Liver (tissue), 9 donors: ENCODE results near the gene GARIN3. TPM values are rescaled to one million over a fixed set of nuclear protein-coding genes. Genes with fewer than 3 reads are reported as not detected.

ENCODE experiments used
- DNase-seq: peaks from one replicate; pipeline ENCODE4 v3.0.0-alpha.2; 2017; ENCODE audit warnings: low spot score
- H3K27ac ChIP-seq, 2 donors: one replicate each; pipeline ENCODE4 v1.7.0; 2013; ENCODE audit warnings: inconsistent platforms in 2 of 2, low read length in 2 of 2, control low read depth in 1 of 2, low read depth in 1 of 2, mild to moderate bottlenecking in 1 of 2
- H3K27me3 ChIP-seq, 4 donors: one replicate each; pipeline versions ENCODE4 v1.6.1 to v1.7.0; 2013; ENCODE audit warnings: low read length in 3 of 4, inconsistent platforms in 1 of 4, mild to moderate bottlenecking in 1 of 4, moderate library complexity in 1 of 4; ENCODE audit not compliant: control insufficient read depth in 4 of 4, insufficient read depth in 4 of 4
- H3K36me3 ChIP-seq, 4 donors: one replicate each; pipeline versions ENCODE4 v1.6.1 to v1.7.0; 2013; ENCODE audit warnings: low read length in 3 of 4, mild to moderate bottlenecking in 3 of 4, low read depth in 1 of 4, moderate library complexity in 1 of 4; ENCODE audit not compliant: control insufficient read depth in 4 of 4, insufficient read depth in 3 of 4
- H3K4me1 ChIP-seq, 4 donors: one replicate each; pipeline versions ENCODE4 v1.6.1 to v1.7.0; 2013; ENCODE audit warnings: low read length in 3 of 4, mild to moderate bottlenecking in 3 of 4, moderate library complexity in 1 of 4; ENCODE audit not compliant: control insufficient read depth in 4 of 4, insufficient read depth in 4 of 4
- H3K4me3 ChIP-seq, 3 donors: one replicate each; pipeline versions ENCODE4 v1.6.1 to v1.7.0; 2013; ENCODE audit warnings: low read length in 3 of 3, control low read depth in 1 of 3, low read depth in 1 of 3, mild to moderate bottlenecking in 1 of 3
- H3K9ac ChIP-seq, 2 donors: one replicate each; pipeline ENCODE4 v1.7.0; 2013; ENCODE audit warnings: low read length in 2 of 2, mild to moderate bottlenecking in 2 of 2, moderate library complexity in 2 of 2, control low read depth in 1 of 2, low read depth in 1 of 2
- H3K9me3 ChIP-seq, 4 donors: one replicate each; pipeline versions ENCODE4 v1.6.1 to v1.7.0; 2013; ENCODE audit warnings: low read length in 3 of 4; ENCODE audit not compliant: control insufficient read depth in 4 of 4
- GABPA ChIP-seq, 2 donors: IDR thresholded peaks in 1 of 2; conservative IDR thresholded peaks in 1 of 2; 2 replicates each; pipeline ENCODE4 v1.6.1; 2016; ENCODE audit warnings: antibody characterized with exemption in 2 of 2, mild to moderate bottlenecking in 1 of 2, moderate library complexity in 1 of 2
- HNF4A ChIP-seq, 2 donors: conservative IDR thresholded peaks; 2 replicates each; pipeline ENCODE4 v1.6.1; 2016; ENCODE audit warnings: antibody characterized with exemption in 2 of 2, mild to moderate bottlenecking in 2 of 2
- HNF4G ChIP-seq: IDR thresholded peaks from 2 replicates; pipeline ENCODE4 v1.6.1; 2016; ENCODE audit warnings: antibody characterized with exemption
- NR2F2 ChIP-seq: IDR thresholded peaks from 2 replicates; pipeline ENCODE4 v1.6.1; 2016; ENCODE audit warnings: antibody characterized with exemption
- RAD21 ChIP-seq, 2 donors: IDR thresholded peaks; 2 replicates each; pipeline ENCODE4 v1.6.1; 2016; ENCODE audit warnings: antibody characterized with exemption in 2 of 2, mild to moderate bottlenecking in 2 of 2
- RXRA ChIP-seq, 2 donors: IDR thresholded peaks; 2 replicates each; pipeline ENCODE4 v1.6.1; 2017 to 2018; ENCODE audit warnings: antibody characterized with exemption in 2 of 2, mild to moderate bottlenecking in 1 of 2
- SP1 ChIP-seq: IDR thresholded peaks from 2 replicates; pipeline ENCODE4 v1.6.1; 2018; ENCODE audit warnings: antibody characterized with exemption, mild to moderate bottlenecking
- TAF1 ChIP-seq: conservative IDR thresholded peaks from 2 replicates; pipeline ENCODE4 v1.6.1; 2016; ENCODE audit warnings: antibody characterized with exemption, mild to moderate bottlenecking
- WGBS: extraction: QIAGEN DNeasy Blood & Tissue Kit; methylation state at CpG from one replicate; pipeline ENCODE4 v1.1.7; 2013; 5-methylcytosine and 5-hydroxymethylcytosine counted together
- polyA plus RNA-seq, 2 donors: library from polyadenylated mRNA; stranded (reverse) in 1 of 2; unstranded in 1 of 2; fragments of 200-250 nt in 1 of 2; fragments of >200 nt in 1 of 2; fragmentation: Nextera tagmentation in 1 of 2; extraction: Ambion mirVana in 1 of 2; gene quantifications; one replicate each; pipeline versions ENCODE4 v1.2.1 to v1.2.3, GENCODE V29; 2013 to 2015
- total RNA-seq, 2 donors: library from RNA; depleted of rRNA; stranded (reverse); fragments of >200 nt; gene quantifications; one replicate each; pipeline ENCODE4 v1.2.3, GENCODE V29; 2014
- TF ChIP-seq, protein P1 (sequence below): fragments of 150-350 bp; IDR thresholded peaks from 2 replicates; pipeline ENCODE4 v1.5.1; 2017; ENCODE audit warnings: improper control_type of control experiment, low read depth, low read length; ENCODE audit not compliant: missing input control
- TF ChIP-seq, protein P2 (sequence below): IDR thresholded peaks from 2 replicates; pipeline ENCODE4 v1.6.1; 2016; ENCODE audit warnings: antibody characterized with exemption
- TF ChIP-seq, protein P3 (sequence below): IDR thresholded peaks from 2 replicates; pipeline ENCODE4 v1.6.1; 2016; ENCODE audit warnings: antibody characterized with exemption
- TF ChIP-seq, protein P4 (sequence below): IDR thresholded peaks from 2 replicates; pipeline ENCODE4 v1.6.1; 2016; ENCODE audit warnings: antibody characterized with exemption, mild to moderate bottlenecking
- donor health status: healthy.
- donor health status: healthy.
- donor health status: healthy.
- donor health status: healthy.
- donor health status: healthy.

Gene GARIN3
- total and polyA plus RNA-seq, 4 donors = not detected

DNA sequence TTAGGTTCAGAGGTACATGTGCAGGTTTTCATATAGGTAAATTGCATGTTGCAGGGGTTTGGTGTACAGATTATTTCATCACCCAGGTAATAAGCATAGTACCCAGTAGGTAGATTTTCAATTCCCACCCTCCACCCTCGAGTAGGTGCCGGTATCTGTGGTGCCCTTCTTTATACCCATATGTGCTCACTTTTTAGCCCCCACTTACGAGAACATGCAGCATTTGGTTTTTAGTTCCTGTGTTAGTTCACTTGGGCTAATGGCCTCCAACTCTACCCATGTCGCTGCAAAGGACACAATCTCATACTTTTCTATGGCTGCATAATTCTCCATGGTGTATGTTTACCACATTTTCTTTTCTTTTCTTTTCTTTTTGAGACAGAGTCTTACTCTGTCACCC lies 35.8 kb upstream of the GARIN3 start:
- peaks cover 0 to 2% (median 0%) of the 10 kb centered on the region in 4 donors for H3K9me3 ChIP-seq
- WGBS = 79% methylated on average over 4 of the region's 4 CpGs
- H3K4me3 ChIP-seq = no peak overlapping the region
- DNase-seq = no peak
- no peak for TF ChIP-seq RAD21 (IDR thresholded peaks at IDR 0.05)
- TF ChIP-seq HNF4G = no peak
- no peak for TF ChIP-seq RXRA (IDR thresholded peaks at IDR 0.05)
- TF ChIP-seq, protein P1, sequence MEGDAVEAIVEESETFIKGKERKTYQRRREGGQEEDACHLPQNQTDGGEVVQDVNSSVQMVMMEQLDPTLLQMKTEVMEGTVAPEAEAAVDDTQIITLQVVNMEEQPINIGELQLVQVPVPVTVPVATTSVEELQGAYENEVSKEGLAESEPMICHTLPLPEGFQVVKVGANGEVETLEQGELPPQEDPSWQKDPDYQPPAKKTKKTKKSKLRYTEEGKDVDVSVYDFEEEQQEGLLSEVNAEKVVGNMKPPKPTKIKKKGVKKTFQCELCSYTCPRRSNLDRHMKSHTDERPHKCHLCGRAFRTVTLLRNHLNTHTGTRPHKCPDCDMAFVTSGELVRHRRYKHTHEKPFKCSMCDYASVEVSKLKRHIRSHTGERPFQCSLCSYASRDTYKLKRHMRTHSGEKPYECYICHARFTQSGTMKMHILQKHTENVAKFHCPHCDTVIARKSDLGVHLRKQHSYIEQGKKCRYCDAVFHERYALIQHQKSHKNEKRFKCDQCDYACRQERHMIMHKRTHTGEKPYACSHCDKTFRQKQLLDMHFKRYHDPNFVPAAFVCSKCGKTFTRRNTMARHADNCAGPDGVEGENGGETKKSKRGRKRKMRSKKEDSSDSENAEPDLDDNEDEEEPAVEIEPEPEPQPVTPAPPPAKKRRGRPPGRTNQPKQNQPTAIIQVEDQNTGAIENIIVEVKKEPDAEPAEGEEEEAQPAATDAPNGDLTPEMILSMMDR = no peak
- TF ChIP-seq GABPA (IDR thresholded peaks at IDR 0.05 in 1 of 2, conservative IDR thresholded peaks at IDR 0.05 in 1 of 2) = no peak
- TF ChIP-seq, protein P2, sequence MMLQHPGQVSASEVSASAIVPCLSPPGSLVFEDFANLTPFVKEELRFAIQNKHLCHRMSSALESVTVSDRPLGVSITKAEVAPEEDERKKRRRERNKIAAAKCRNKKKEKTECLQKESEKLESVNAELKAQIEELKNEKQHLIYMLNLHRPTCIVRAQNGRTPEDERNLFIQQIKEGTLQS = no peak
- TF ChIP-seq, protein P3, sequence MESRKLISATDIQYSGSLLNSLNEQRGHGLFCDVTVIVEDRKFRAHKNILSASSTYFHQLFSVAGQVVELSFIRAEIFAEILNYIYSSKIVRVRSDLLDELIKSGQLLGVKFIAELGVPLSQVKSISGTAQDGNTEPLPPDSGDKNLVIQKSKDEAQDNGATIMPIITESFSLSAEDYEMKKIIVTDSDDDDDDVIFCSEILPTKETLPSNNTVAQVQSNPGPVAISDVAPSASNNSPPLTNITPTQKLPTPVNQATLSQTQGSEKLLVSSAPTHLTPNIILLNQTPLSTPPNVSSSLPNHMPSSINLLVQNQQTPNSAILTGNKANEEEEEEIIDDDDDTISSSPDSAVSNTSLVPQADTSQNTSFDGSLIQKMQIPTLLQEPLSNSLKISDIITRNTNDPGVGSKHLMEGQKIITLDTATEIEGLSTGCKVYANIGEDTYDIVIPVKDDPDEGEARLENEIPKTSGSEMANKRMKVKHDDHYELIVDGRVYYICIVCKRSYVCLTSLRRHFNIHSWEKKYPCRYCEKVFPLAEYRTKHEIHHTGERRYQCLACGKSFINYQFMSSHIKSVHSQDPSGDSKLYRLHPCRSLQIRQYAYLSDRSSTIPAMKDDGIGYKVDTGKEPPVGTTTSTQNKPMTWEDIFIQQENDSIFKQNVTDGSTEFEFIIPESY = no peak
- TF ChIP-seq SP1 = no peak
- TF ChIP-seq HNF4A (conservative IDR thresholded peaks at IDR 0.05) = no peak
- H3K36me3 ChIP-seq = no peaks in the 10 kb centered on the region
- H3K27me3 ChIP-seq = peaks cover 0 to 4% (median 0%) of the 10 kb centered on the region in 4 donors
- H3K4me1 ChIP-seq = no peaks in the 10 kb centered on the region
- H3K27ac ChIP-seq = no peak overlapping the region
- no peak overlapping the region for H3K9ac ChIP-seq

DNA sequence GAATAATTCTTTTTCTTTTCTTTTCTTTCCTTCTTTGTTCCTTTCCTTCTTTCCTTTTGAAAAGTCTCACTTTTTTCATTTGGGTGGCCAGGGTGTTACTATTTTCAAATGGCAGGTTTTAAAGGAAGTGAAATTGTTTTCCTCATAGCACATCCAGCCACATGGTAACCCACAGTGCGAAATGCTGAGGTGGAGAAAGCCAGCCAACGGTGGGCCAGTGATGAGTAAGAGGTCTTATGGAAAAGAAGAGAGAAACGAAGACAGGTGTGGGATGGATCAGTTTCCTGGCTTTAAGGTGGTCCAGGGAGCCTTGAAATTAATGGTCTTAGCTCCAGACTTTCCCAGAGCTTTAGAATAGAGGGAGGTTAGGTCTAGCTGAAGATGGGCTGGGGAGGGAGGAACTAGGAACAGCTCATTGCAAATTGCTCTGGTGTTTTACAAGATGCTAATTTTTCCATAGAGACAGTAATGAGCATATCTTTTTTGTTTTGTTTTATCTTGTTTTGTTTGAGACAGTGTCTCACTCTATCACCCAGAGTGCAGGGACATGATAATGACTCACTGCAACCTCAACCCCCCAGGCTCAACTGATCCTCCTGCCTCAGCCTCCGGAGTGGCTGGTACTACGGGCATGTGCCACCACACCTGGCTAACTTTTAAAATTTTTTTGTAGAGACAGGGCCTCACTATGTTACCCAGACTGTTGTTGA lies 32.4 kb upstream of the GARIN3 start:
- Histone ChIP-seq H3K9me3 (no peaks in the 10 kb centered on the region), H3K4me1 (no peaks in the 10 kb centered on the region), H3K4me3 (no peak overlapping the region), H3K36me3 (no peaks in the 10 kb centered on the region), H3K9ac (no peak overlapping the region), H3K27me3 (peaks cover 0 to 6% (median 2%) of the 10 kb centered on the region in 4 donors), H3K27ac (no peak overlapping the region)
- DNase-seq = no peak
- WGBS = 51% methylated on average over 5 of the region's 5 CpGs
- TF ChIP-seq, protein P4, sequence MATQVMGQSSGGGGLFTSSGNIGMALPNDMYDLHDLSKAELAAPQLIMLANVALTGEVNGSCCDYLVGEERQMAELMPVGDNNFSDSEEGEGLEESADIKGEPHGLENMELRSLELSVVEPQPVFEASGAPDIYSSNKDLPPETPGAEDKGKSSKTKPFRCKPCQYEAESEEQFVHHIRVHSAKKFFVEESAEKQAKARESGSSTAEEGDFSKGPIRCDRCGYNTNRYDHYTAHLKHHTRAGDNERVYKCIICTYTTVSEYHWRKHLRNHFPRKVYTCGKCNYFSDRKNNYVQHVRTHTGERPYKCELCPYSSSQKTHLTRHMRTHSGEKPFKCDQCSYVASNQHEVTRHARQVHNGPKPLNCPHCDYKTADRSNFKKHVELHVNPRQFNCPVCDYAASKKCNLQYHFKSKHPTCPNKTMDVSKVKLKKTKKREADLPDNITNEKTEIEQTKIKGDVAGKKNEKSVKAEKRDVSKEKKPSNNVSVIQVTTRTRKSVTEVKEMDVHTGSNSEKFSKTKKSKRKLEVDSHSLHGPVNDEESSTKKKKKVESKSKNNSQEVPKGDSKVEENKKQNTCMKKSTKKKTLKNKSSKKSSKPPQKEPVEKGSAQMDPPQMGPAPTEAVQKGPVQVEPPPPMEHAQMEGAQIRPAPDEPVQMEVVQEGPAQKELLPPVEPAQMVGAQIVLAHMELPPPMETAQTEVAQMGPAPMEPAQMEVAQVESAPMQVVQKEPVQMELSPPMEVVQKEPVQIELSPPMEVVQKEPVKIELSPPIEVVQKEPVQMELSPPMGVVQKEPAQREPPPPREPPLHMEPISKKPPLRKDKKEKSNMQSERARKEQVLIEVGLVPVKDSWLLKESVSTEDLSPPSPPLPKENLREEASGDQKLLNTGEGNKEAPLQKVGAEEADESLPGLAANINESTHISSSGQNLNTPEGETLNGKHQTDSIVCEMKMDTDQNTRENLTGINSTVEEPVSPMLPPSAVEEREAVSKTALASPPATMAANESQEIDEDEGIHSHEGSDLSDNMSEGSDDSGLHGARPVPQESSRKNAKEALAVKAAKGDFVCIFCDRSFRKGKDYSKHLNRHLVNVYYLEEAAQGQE = no peak
- TF ChIP-seq TAF1 = no peak
- no peak for TF ChIP-seq SP1
- TF ChIP-seq NR2F2 = no peak
